Measurements from ENCODE around the gene BNC1.
"Not testable (repeated sequence)": the region's sequence is repeated elsewhere in the genome, so short reads cannot be mapped to it uniquely, and the experiment has no call there.

BNC1 gene

DNA sequence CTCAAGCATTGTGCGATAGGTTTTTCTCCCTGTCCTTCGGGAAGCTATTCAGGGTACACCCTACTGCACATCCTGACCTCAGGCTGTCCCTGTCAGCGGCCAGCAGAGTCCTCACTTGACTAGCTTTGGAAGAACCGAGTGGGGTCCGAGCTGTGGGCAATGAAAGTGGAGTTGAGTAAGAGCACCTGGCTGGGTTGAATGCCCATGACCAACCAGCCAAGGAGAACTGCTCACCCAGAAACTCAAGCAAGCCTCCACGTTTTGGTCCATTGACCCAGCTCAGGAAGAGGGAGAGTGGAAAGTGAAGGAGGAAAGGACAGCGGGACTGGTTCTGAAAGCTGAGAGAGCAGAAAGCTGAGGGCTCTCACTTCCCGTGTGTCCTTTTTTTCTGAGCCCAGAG is 40.8 kb downstream of the BNC1 start:
- H3K4me3 ChIP-seq (replicated peaks; ENCODE audit: low read depth, low read length) = no peak overlapping the region
- TF ChIP-seq CTCF (IDR thresholded peaks at IDR 0.05; ENCODE audit: insufficient read depth, low read length, poor library complexity, severe bottlenecking) = no peak
- H3K36me3 ChIP-seq (ENCODE audit: control insufficient read depth, insufficient read depth, low read length) = no peaks in the 10 kb centered on the region
- 0 out of 2 replicates have a peak, but pooled peaks cover 2% of the 10 kb centered on the region for H3K27me3 ChIP-seq (replicated peaks; ENCODE audit: control insufficient read depth, insufficient read depth, low read length)
- no peak for DNase-seq (ENCODE audit: extremely low read depth, insufficient read length)

- Histone ChIP-seq H3K27me3 (replicated peaks; ENCODE audit: control insufficient read depth, insufficient read depth, low read length) (no peaks in the 10 kb centered on the region), H3K4me3 (replicated peaks; ENCODE audit: low read depth, low read length) (no peak overlapping the region)
Observed at GRCh38 chr15:83230242-83230641, 54.2 kb downstream of the BNC1 start.

GRCh38 chr15:83225449-83225848 is 59.0 kb downstream of the BNC1 start:
- no peak for DNase-seq (ENCODE audit: extremely low read depth, insufficient read length)
- no peak for TF ChIP-seq CTCF (IDR thresholded peaks at IDR 0.05; ENCODE audit: insufficient read depth, low read length, poor library complexity, severe bottlenecking)
- no peaks in the 10 kb centered on the region for H3K36me3 ChIP-seq (ENCODE audit: control insufficient read depth, insufficient read depth, low read length)
- H3K27me3 ChIP-seq (replicated peaks; ENCODE audit: control insufficient read depth, insufficient read depth, low read length) = no peaks in the 10 kb centered on the region
- H3K4me3 ChIP-seq (replicated peaks; ENCODE audit: low read depth, low read length) = no peak overlapping the region

More at GRCh38 chr15:83230242-83230641, 54.2 kb downstream of the BNC1 start:
- H3K36me3 ChIP-seq (ENCODE audit: control insufficient read depth, insufficient read depth, low read length) = no peaks in the 10 kb centered on the region
- TF ChIP-seq CTCF (IDR thresholded peaks at IDR 0.05; ENCODE audit: insufficient read depth, low read length, poor library complexity, severe bottlenecking) = no peak
- no peak for DNase-seq (ENCODE audit: extremely low read depth, insufficient read length)

- H3K4me3 ChIP-seq (replicated peaks; ENCODE audit: low read depth, low read length); H3K36me3 ChIP-seq (ENCODE audit: control insufficient read depth, insufficient read depth, low read length); H3K27me3 ChIP-seq (replicated peaks; ENCODE audit: control insufficient read depth, insufficient read depth, low read length); DNase-seq (ENCODE audit: extremely low read depth, insufficient read length): not testable (repeated sequence)
Observed at GRCh38 chr15:83221781-83222180, 62.7 kb downstream of the BNC1 start.

DNA sequence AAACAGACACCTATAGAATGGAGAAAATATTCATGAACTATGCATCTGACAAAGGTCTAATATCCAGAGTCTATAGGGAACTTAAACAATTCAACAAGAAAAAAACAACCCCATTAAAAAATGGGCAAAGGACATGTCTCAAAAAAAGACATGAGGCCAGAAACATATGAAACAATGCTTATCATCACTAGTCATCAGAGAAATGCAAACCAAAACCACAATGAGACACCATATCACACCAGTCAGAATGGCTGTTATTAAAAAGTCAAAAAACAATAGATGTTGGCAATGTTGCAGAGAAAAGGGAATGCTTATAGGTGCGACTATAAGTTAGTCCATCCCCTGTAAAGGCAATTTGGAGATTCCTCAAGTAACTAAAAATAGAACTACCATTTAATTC is 65.4 kb downstream of the BNC1 start:
- Histone ChIP-seq H3K27me3 (replicated peaks; ENCODE audit: control insufficient read depth, insufficient read depth, low read length) (no peaks in the 10 kb centered on the region), H3K36me3 (ENCODE audit: control insufficient read depth, insufficient read depth, low read length) (no peaks in the 10 kb centered on the region), H3K4me3 (replicated peaks; ENCODE audit: low read depth, low read length) (no peak overlapping the region)
- no peak for TF ChIP-seq CTCF (IDR thresholded peaks at IDR 0.05; ENCODE audit: insufficient read depth, low read length, poor library complexity, severe bottlenecking)
- DNase-seq (ENCODE audit: extremely low read depth, insufficient read length) = no peak

GRCh38 chr15:83215306-83215705 is 69.2 kb downstream of the BNC1 start:
- Histone ChIP-seq H3K4me3 (replicated peaks; ENCODE audit: low read depth, low read length) (no peak overlapping the region), H3K27me3 (replicated peaks; ENCODE audit: control insufficient read depth, insufficient read depth, low read length) (no peaks in the 10 kb centered on the region), H3K36me3 (ENCODE audit: control insufficient read depth, insufficient read depth, low read length) (no peaks in the 10 kb centered on the region)
- TF ChIP-seq CTCF (IDR thresholded peaks at IDR 0.05; ENCODE audit: insufficient read depth, low read length, poor library complexity, severe bottlenecking) = no peak
- no peak for DNase-seq (ENCODE audit: extremely low read depth, insufficient read length)
